ENCODE data around the gene SLC29A1.
"Not testable (repeated sequence)": the region's sequence is repeated elsewhere in the genome, so short reads cannot be mapped to it uniquely, and the experiment has no call there.

Gene SLC29A1

DNA sequence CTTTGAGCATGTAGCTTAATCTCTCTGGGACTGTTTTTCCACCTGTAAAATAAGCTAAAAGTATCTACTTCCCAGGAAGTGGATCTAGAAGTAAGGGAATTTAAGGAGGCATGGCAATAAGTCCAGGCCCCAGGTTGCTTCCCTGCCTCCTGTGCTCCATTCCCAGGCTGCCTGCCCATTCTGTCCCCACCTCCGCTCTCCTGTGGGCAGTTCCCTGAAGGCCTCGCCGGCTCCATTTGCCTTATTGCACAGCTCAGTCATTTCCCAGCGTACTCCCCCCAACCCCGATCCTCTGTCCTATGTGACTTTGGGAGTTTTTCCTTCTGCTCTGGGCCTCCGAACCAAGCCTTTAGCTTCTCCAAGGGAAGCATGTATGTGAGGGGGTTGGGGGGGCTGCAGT is 4.6 kb downstream of the SLC29A1 start:
- H3K4me3 ChIP-seq (ENCODE audit: low read depth, low read length): no peak overlapping the region
- no peak for DNase-seq (ENCODE audit: low read depth, low spot score)
- ChIA-PET CTCF (interaction anchor here (1.2 to 8.2 kb wide), 4 partner anchors 8 to 129 kb away, joined by 3 to 175 read pairs (median 4); no protein-coding TSS in a partner anchor), POLR2A (interaction anchor here (1.0 kb wide), 1 partner anchor 19 kb away, joined by 3 read pairs; the partner anchor contains the start of gene HSP90AB1)
- TF ChIP-seq, protein P1, sequence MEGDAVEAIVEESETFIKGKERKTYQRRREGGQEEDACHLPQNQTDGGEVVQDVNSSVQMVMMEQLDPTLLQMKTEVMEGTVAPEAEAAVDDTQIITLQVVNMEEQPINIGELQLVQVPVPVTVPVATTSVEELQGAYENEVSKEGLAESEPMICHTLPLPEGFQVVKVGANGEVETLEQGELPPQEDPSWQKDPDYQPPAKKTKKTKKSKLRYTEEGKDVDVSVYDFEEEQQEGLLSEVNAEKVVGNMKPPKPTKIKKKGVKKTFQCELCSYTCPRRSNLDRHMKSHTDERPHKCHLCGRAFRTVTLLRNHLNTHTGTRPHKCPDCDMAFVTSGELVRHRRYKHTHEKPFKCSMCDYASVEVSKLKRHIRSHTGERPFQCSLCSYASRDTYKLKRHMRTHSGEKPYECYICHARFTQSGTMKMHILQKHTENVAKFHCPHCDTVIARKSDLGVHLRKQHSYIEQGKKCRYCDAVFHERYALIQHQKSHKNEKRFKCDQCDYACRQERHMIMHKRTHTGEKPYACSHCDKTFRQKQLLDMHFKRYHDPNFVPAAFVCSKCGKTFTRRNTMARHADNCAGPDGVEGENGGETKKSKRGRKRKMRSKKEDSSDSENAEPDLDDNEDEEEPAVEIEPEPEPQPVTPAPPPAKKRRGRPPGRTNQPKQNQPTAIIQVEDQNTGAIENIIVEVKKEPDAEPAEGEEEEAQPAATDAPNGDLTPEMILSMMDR (IDR thresholded peaks at IDR 0.05; ENCODE audit: insufficient read depth, low read length, missing control alignments): no peak

DNA sequence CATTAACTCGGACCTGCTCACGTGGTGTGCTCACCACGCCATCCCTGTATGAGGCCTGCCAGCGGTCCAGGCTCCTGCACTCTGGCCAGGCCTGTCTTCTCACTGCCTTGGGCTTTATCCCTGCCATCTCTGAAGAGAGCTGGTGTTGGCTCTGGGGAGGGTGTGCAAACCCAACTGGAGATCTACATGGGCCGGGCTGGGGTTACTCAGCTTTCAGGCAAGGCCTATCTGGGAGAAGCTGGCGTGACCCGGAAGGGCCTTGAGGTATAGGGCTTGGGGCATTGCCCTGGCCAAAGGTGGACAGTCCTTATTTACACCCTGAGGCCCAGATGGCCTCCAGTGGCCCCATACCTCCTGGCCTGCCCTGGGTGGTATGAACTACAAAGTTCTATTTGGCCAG is 5.0 kb downstream of the SLC29A1 start:
- CTCF ChIA-PET: interaction anchor here (0.6 to 8.2 kb wide), 5 partner anchors 8 to 129 kb away, joined by 3 to 175 read pairs (median 4); no protein-coding TSS in a partner anchor
- TF ChIP-seq, protein P1 (IDR thresholded peaks at IDR 0.05; ENCODE audit: insufficient read depth, low read length, missing control alignments): no peak
- POLR2A ChIA-PET: no interaction called here
- no peak for DNase-seq (ENCODE audit: low read depth, low spot score)
- H3K4me3 ChIP-seq (ENCODE audit: low read depth, low read length): no peak overlapping the region

DNA sequence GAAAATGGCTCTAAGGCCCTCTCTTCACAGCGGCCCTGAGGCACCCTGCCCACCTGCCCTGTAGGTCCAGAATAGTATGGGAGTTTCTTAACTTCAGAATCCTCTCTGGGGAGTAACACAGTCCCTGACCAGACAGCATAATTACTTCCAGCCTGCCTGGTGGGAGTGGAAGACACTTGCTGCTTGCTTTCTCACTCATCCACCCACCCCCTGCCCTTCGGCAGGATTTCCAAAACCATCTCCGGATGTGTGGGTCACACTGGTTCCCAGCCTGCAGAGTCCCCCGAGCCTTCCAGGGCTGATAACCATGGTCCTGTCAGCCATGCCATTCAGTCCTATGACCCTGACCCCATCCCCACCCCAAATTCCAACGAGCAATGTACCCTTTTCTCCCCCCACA is 5.4 kb downstream of the SLC29A1 start:
- H3K4me3 ChIP-seq (ENCODE audit: low read depth, low read length): no peak overlapping the region
- TF ChIP-seq, protein P1 (IDR thresholded peaks at IDR 0.05; ENCODE audit: insufficient read depth, low read length, missing control alignments): no peak
- no peak for DNase-seq (ENCODE audit: low read depth, low spot score)
- ChIA-PET POLR2A (no interaction called here), CTCF (interaction anchor here (0.6 to 8.2 kb wide), 4 partner anchors 7 to 129 kb away, joined by 3 to 175 read pairs (median 4); no protein-coding TSS in a partner anchor)

DNA sequence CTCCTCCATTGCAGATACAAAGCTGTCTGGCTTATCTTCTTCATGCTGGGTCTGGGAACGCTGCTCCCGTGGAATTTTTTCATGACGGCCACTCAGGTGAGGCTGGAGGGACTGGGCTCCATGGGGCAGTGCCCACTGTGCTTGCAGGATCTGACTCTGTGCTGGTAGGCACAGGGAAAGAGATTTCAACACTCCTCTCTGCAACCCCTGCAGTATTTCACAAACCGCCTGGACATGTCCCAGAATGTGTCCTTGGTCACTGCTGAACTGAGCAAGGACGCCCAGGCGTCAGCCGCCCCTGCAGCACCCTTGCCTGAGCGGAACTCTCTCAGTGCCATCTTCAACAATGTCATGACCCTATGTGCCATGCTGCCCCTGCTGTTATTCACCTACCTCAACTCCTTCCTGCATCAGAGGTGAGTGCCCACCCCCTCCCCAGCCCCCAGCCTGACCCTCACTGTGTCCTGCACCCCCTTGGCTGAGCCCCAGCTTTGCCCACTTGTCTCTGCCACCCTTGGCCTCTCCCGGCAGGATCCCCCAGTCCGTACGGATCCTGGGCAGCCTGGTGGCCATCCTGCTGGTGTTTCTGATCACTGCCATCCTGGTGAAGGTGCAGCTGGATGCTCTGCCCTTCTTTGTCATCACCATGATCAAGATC is 6.1 kb downstream of the SLC29A1 start:
- no peak for DNase-seq (ENCODE audit: low read depth, low spot score)
- TF ChIP-seq, protein P1 (IDR thresholded peaks at IDR 0.05; ENCODE audit: insufficient read depth, low read length, missing control alignments): no peak
- H3K4me3 ChIP-seq (ENCODE audit: low read depth, low read length): no peak overlapping the region
- POLR2A ChIA-PET: no interaction called here
- CTCF ChIA-PET: interaction anchor here (1.0 kb wide), 1 partner anchor 10 kb away, joined by 3 read pairs; no protein-coding TSS in a partner anchor

DNA sequence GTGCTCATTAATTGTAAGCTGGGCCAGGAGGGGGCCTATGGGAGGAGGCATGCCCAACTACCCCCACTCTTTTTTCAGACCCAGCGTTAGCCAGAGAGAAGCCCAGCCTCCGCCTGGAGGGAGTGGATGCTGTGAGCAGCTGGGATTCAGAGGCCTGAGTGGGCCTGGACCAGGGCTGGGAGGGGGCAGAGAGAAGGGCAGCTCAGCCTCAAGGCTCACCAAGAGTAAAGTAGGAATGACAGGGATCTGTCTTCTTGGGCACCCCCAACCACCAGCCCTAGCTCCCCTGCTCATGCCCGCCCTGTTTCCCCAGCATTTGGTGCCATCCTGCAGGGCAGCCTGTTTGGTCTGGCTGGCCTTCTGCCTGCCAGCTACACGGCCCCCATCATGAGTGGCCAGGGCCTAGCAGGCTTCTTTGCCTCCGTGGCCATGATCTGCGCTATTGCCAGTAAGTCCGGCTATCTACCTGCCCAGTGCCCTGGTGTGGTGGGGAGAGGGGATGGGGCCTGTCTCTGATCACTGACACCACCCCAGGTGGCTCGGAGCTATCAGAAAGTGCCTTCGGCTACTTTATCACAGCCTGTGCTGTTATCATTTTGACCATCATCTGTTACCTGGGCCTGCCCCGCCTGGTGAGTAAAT is 6.8 kb downstream of the SLC29A1 start:
- POLR2A ChIA-PET: no interaction called here
- CTCF ChIA-PET: interaction anchor here (1.0 kb wide), 2 partner anchors 9 to 11 kb away, joined by 3 read pairs; no protein-coding TSS in a partner anchor
- no peak overlapping the region for H3K4me3 ChIP-seq (ENCODE audit: low read depth, low read length)
- no peak for DNase-seq (ENCODE audit: low read depth, low spot score)
- TF ChIP-seq, protein P1 (IDR thresholded peaks at IDR 0.05; ENCODE audit: insufficient read depth, low read length, missing control alignments): no peak

DNA sequence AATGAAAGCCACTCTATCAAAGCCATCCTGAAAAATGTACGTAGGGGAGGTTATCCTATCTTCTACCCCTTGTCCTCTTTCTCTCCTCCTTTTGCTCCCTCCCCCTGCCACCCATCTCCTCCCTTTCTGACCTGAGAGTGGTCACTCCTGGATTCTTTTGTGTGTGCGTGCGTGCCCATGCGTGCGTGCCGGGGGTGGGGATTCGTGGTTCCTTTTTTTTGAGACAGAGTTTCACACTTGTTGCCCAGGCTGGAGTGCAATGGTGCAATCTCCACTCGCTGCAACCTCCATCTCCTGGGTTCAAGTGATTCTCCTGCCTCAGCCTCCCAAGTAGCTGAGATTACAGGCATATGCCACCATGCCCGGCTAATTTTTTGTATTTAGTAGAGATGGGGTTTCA is 8.0 kb downstream of the SLC29A1 start:
- POLR2A ChIA-PET; DNase-seq (ENCODE audit: low read depth, low spot score); CTCF ChIA-PET; H3K4me3 ChIP-seq (ENCODE audit: low read depth, low read length): not testable (repeated sequence)
